HEK293 (cell line): ENCODE results near the gene UGT2B7.

ENCODE experiments used
- CTCF ChIA-PET: fragments of 350-600 bp; formaldehyde crosslinking; extraction: SDS; loops from one replicate; lab custom pipeline; 2021; ENCODE audit warnings: antibody characterized with exemption; lab: Yijun Ruan, JAX
- POLR2A ChIA-PET: fragments of 300-600 bp; formaldehyde crosslinking; extraction: SDS; loops from one replicate; lab custom pipeline; 2020; ENCODE audit warnings: antibody characterized with exemption, inconsistent platforms; lab: Yijun Ruan, JAX
- H3K27ac ChIP-seq: fragments of 200-500 bp; sonication (Bioruptor generic); 2 replicates; pipeline ENCODE4 v1.5.1; 2014; ENCODE audit warnings: low read depth, low read length, control low read depth, inconsistent platforms; ENCODE audit errors: extremely low read depth
- H3K36me3 ChIP-seq, 2 experiments: fragments of 200-500 bp in 1 of 2; sonication (Bioruptor generic) in 1 of 2; 1 replicate in 1 of 2; 2 replicates in 1 of 2; pipeline ENCODE4 v1.5.1; 2014 to 2017; ENCODE audit warnings: inconsistent platforms in 2 of 2, low read length in 2 of 2; ENCODE audit not compliant: control insufficient read depth in 2 of 2, insufficient read depth in 1 of 2
- H3K4me1 ChIP-seq: fragments of 200-500 bp; sonication (Bioruptor generic); 2 replicates; pipeline ENCODE4 v1.5.1; 2014; ENCODE audit warnings: mild to moderate bottlenecking, low read length, inconsistent platforms; ENCODE audit not compliant: control insufficient read depth, insufficient read depth
- H3K4me3 ChIP-seq: 2 replicates; pipeline ENCODE4 v1.5.1; 2011; ENCODE audit warnings: low read depth, mild to moderate bottlenecking, control low read depth, low read length, moderate library complexity
- H3K9me3 ChIP-seq: fragments of 200-500 bp; sonication (Bioruptor generic); 2 replicates; pipeline ENCODE4 v1.5.1; 2014; ENCODE audit warnings: low read depth, low read length, inconsistent platforms; ENCODE audit not compliant: control insufficient read depth, insufficient read depth
- BCL11A ChIP-seq: fragments of 450-650 bp; formaldehyde crosslinking; IDR thresholded peaks from 2 replicates; pipeline ENCODE4 v1.5.1; 2016; ENCODE audit warnings: low read depth, missing biosample characterization, missing genetic modification characterization
- EGR2 ChIP-seq: fragments of 450-650 bp; formaldehyde crosslinking; IDR thresholded peaks from 2 replicates; pipeline ENCODE4 v1.5.1; 2016; ENCODE audit warnings: low read depth, missing biosample characterization, missing genetic modification characterization
- RBAK ChIP-seq: fragments of 450-650 bp; formaldehyde crosslinking; IDR thresholded peaks from 2 replicates; pipeline ENCODE4 v1.5.1; 2016; ENCODE audit warnings: missing biosample characterization, missing genetic modification characterization
- REPIN1 ChIP-seq: fragments of 450-650 bp; formaldehyde crosslinking; IDR thresholded peaks from 2 replicates; pipeline ENCODE4 v1.5.1; 2017; ENCODE audit warnings: missing biosample characterization, missing genetic modification characterization, low read depth
- YY1 ChIP-seq: fragments of 450-650 bp; formaldehyde crosslinking; IDR thresholded peaks from 2 replicates; pipeline ENCODE4 v1.5.1; 2018; ENCODE audit warnings: missing biosample characterization, missing genetic modification characterization
- ZBTB11 ChIP-seq: fragments of 450-650 bp; formaldehyde crosslinking; conservative IDR thresholded peaks from 2 replicates; pipeline ENCODE4 v1.5.1; 2016; ENCODE audit warnings: low read depth, missing biosample characterization, missing genetic modification characterization
- ZBTB21 ChIP-seq: fragments of 450-650 bp; formaldehyde crosslinking; IDR thresholded peaks from 2 replicates; pipeline ENCODE4 v1.5.1; 2017; ENCODE audit warnings: missing biosample characterization, missing genetic modification characterization
- ZBTB8A ChIP-seq: fragments of 450-650 bp; formaldehyde crosslinking; IDR thresholded peaks from 2 replicates; pipeline ENCODE4 v1.5.1; 2016; ENCODE audit warnings: missing biosample characterization, missing genetic modification characterization
- ZFHX2 ChIP-seq: fragments of 450-650 bp; formaldehyde crosslinking; conservative IDR thresholded peaks from 2 replicates; pipeline ENCODE4 v1.5.1; 2016; ENCODE audit warnings: missing biosample characterization, missing genetic modification characterization
- ZNF16 ChIP-seq: fragments of 450-650 bp; formaldehyde crosslinking; IDR thresholded peaks from 2 replicates; pipeline ENCODE4 v1.5.1; 2016; ENCODE audit warnings: low read depth, missing biosample characterization, missing genetic modification characterization
- ZNF169 ChIP-seq: fragments of 450-650 bp; formaldehyde crosslinking; IDR thresholded peaks from 2 replicates; pipeline ENCODE4 v1.5.1; 2016; ENCODE audit warnings: missing biosample characterization, missing genetic modification characterization
- ZNF221 ChIP-seq: fragments of 450-650 bp; formaldehyde crosslinking; IDR thresholded peaks from 2 replicates; pipeline ENCODE4 v1.5.1; 2017; ENCODE audit warnings: missing biosample characterization, missing genetic modification characterization, borderline replicate concordance
- ZNF239 ChIP-seq: fragments of 450-650 bp; formaldehyde crosslinking; IDR thresholded peaks from 2 replicates; pipeline ENCODE4 v1.5.1; 2016; ENCODE audit warnings: missing biosample characterization, missing genetic modification characterization
- ZNF416 ChIP-seq: fragments of 450-650 bp; formaldehyde crosslinking; IDR thresholded peaks from 2 replicates; pipeline ENCODE4 v1.5.1; 2016; ENCODE audit warnings: missing biosample characterization, missing genetic modification characterization
- ZNF521 ChIP-seq: fragments of 450-650 bp; formaldehyde crosslinking; IDR thresholded peaks from 2 replicates; pipeline ENCODE4 v1.5.1; 2017; ENCODE audit warnings: missing biosample characterization, mild to moderate bottlenecking, missing genetic modification characterization
- ZNF596 ChIP-seq: fragments of 450-650 bp; IDR thresholded peaks from 2 replicates; pipeline ENCODE4 v1.5.0; 2018; ENCODE audit warnings: missing biosample characterization, mild to moderate bottlenecking, missing genetic modification characterization, moderate library complexity
- ZNF610 ChIP-seq: fragments of 450-650 bp; formaldehyde crosslinking; IDR thresholded peaks from 2 replicates; pipeline ENCODE4 v1.5.1; 2016; ENCODE audit warnings: missing biosample characterization, missing genetic modification characterization, borderline replicate concordance
- ZNF624 ChIP-seq: fragments of 450-650 bp; formaldehyde crosslinking; IDR thresholded peaks from 2 replicates; pipeline ENCODE4 v1.5.1; 2017; ENCODE audit warnings: missing biosample characterization, missing genetic modification characterization
- ZNF776 ChIP-seq: fragments of 450-650 bp; formaldehyde crosslinking; IDR thresholded peaks from 2 replicates; pipeline ENCODE4 v1.5.0; 2017; ENCODE audit warnings: missing biosample characterization, missing genetic modification characterization, borderline replicate concordance
- TF ChIP-seq, protein P1 (sequence below): fragments of 450-650 bp; formaldehyde crosslinking; IDR thresholded peaks from 2 replicates; pipeline ENCODE4 v1.5.1; 2016; ENCODE audit warnings: missing biosample characterization, missing genetic modification characterization
- TF ChIP-seq, protein P2 (sequence below): fragments of 450-650 bp; IDR thresholded peaks from 2 replicates; pipeline ENCODE4 v1.5.1; 2018; ENCODE audit warnings: missing biosample characterization, mild to moderate bottlenecking, missing genetic modification characterization
- TF ChIP-seq, protein P3 (sequence below): fragments of 450-650 bp; formaldehyde crosslinking; IDR thresholded peaks from 2 replicates; pipeline ENCODE4 v1.5.1; 2016; ENCODE audit warnings: missing biosample characterization, missing genetic modification characterization, borderline replicate concordance

The UGT2B7 gene

DNA sequence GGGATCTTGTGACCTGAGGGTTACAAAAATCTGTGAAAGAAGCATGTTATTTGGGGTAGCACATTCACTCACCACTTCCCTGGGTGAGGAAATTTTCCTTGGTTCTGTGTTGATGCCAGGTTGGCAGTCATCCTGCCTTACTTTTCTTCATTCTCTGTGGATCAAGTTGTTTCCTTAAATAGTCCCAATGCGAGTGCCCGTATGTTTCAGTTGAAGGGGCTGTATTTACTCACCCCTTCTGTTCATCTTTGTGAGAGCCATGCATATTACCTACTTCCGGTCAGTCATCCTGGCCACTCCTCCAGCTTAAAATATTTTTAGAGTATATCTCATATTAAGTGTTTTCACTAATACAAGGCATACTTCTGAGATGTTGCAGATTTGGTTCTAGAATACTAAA lies 2.6 kb upstream of the UGT2B7 start (continued):
- TF ChIP-seq ZBTB11 (tag by site-specific recombination) = no peak
- TF ChIP-seq ZNF776 (tag by site-specific recombination) = no peak
- no peak for TF ChIP-seq BCL11A (tag by site-specific recombination)
- TF ChIP-seq, all 188 proteins: peak for 0

DNA sequence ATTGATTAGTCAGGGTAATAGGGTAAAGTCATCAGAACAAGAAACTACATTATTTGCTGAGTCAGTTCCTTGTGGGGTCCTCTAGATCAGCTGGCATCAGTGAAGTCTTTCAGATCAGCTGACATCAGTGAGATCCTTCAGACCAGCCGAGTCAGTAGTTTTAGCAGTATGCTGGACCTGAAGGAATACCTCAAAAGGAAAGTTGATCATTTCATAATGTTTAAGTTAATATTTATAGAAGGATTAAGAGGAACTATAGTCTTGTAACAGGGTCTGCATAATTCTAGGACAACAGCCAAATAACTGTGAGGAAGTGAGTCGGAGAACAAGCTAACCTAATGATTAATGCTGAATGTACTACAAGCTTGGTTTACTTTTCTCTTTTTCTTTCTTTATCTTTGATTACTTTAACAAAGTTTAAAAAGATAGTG lies 958 bp upstream of the UGT2B7 start:
- no peak for TF ChIP-seq ZNF221 (tag by site-specific recombination)
- TF ChIP-seq ZNF521 = no peak
- TF ChIP-seq, protein P1, sequence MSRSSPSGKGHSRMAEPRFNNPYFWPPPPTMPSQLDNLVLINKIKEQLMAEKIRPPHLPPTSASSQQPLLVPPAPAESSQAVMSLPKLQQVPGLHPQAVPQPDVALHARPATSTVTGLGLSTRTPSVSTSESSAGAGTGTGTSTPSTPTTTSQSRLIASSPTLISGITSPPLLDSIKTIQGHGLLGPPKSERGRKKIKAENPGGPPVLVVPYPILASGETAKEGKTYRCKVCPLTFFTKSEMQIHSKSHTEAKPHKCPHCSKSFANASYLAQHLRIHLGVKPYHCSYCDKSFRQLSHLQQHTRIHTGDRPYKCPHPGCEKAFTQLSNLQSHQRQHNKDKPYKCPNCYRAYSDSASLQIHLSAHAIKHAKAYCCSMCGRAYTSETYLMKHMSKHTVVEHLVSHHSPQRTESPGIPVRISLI (tag by site-specific recombination) = no peak
- TF ChIP-seq ZBTB8A (tag by site-specific recombination) = no peak
- TF ChIP-seq, protein P2, sequence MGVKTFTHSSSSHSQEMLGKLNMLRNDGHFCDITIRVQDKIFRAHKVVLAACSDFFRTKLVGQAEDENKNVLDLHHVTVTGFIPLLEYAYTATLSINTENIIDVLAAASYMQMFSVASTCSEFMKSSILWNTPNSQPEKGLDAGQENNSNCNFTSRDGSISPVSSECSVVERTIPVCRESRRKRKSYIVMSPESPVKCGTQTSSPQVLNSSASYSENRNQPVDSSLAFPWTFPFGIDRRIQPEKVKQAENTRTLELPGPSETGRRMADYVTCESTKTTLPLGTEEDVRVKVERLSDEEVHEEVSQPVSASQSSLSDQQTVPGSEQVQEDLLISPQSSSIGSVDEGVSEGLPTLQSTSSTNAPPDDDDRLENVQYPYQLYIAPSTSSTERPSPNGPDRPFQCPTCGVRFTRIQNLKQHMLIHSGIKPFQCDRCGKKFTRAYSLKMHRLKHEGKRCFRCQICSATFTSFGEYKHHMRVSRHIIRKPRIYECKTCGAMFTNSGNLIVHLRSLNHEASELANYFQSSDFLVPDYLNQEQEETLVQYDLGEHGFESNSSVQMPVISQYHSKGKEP (tag by site-specific recombination) = no peak
- no peak for TF ChIP-seq EGR2 (tag by site-specific recombination)
- no peak for TF ChIP-seq ZNF610 (tag by site-specific recombination)
- TF ChIP-seq ZNF16 = no peak
- TF ChIP-seq ZNF596 (tag by site-specific recombination) = no peak
- TF ChIP-seq, all 188 proteins: peak for 0
- Histone ChIP-seq H3K4me1 (no peaks in the 10 kb centered on the region), H3K9me3 (no peaks in the 10 kb centered on the region), H3K36me3 (no peaks in the 10 kb centered on the region), H3K27ac (no peak overlapping the region), H3K4me3 (no peak overlapping the region)
- ChIA-PET CTCF (no interaction called here), POLR2A (no interaction called here)

GRCh38 chr4:69096810-69097209 lies 536 bp downstream of the UGT2B7 start:
- CTCF ChIA-PET = interaction anchor here (0.6 to 1.2 kb wide), 2 partner anchors 13 to 73 kb away, joined by 3 read pairs; no protein-coding TSS in a partner anchor
- H3K27ac ChIP-seq = no peak overlapping the region
- POLR2A ChIA-PET = no interaction called here
- H3K4me3 ChIP-seq = no peak overlapping the region
- no peaks in the 10 kb centered on the region for H3K36me3 ChIP-seq
- TF ChIP-seq RBAK (tag by site-specific recombination) (no peak), ZFHX2 (tag by site-specific recombination) (no peak), ZNF169 (tag by site-specific recombination) (no peak), ZNF416 (no peak), YY1 (tag by site-specific recombination) (no peak), REPIN1 (tag by site-specific recombination) (no peak), ZNF239 (tag by site-specific recombination) (no peak), ZBTB21 (tag by site-specific recombination) (no peak), ZNF624 (tag by site-specific recombination) (no peak)
- TF ChIP-seq, protein P3, sequence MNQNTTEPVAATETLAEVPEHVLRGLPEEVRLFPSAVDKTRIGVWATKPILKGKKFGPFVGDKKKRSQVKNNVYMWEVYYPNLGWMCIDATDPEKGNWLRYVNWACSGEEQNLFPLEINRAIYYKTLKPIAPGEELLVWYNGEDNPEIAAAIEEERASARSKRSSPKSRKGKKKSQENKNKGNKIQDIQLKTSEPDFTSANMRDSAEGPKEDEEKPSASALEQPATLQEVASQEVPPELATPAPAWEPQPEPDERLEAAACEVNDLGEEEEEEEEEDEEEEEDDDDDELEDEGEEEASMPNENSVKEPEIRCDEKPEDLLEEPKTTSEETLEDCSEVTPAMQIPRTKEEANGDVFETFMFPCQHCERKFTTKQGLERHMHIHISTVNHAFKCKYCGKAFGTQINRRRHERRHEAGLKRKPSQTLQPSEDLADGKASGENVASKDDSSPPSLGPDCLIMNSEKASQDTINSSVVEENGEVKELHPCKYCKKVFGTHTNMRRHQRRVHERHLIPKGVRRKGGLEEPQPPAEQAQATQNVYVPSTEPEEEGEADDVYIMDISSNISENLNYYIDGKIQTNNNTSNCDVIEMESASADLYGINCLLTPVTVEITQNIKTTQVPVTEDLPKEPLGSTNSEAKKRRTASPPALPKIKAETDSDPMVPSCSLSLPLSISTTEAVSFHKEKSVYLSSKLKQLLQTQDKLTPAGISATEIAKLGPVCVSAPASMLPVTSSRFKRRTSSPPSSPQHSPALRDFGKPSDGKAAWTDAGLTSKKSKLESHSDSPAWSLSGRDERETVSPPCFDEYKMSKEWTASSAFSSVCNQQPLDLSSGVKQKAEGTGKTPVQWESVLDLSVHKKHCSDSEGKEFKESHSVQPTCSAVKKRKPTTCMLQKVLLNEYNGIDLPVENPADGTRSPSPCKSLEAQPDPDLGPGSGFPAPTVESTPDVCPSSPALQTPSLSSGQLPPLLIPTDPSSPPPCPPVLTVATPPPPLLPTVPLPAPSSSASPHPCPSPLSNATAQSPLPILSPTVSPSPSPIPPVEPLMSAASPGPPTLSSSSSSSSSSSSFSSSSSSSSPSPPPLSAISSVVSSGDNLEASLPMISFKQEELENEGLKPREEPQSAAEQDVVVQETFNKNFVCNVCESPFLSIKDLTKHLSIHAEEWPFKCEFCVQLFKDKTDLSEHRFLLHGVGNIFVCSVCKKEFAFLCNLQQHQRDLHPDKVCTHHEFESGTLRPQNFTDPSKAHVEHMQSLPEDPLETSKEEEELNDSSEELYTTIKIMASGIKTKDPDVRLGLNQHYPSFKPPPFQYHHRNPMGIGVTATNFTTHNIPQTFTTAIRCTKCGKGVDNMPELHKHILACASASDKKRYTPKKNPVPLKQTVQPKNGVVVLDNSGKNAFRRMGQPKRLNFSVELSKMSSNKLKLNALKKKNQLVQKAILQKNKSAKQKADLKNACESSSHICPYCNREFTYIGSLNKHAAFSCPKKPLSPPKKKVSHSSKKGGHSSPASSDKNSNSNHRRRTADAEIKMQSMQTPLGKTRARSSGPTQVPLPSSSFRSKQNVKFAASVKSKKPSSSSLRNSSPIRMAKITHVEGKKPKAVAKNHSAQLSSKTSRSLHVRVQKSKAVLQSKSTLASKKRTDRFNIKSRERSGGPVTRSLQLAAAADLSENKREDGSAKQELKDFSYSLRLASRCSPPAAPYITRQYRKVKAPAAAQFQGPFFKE (tag by site-specific recombination) = no peak
- TF ChIP-seq, all 188 proteins: peak for 0
- H3K9me3 ChIP-seq = no peaks in the 10 kb centered on the region
- no peaks in the 10 kb centered on the region for H3K4me1 ChIP-seq
